ENCODE data around the gene ALKBH5. TPM values are rescaled to one million over a fixed set of nuclear protein-coding genes. Genes with fewer than 3 reads are reported as not detected.

The ALKBH5 gene
- polyA plus RNA-seq, 1 experiment = 97.5 TPM

- H3K4me3 ChIP-seq (ENCODE audit: low read depth, low read length) = no peak overlapping the region
- peaks cover 13% of the 10 kb centered on the region for H3K36me3 ChIP-seq (ENCODE audit: control insufficient read depth, insufficient read depth, low read length)
- POLR2A ChIA-PET = no interaction called here
- H3K27me3 ChIP-seq (ENCODE audit: control insufficient read depth, insufficient read depth, low read length) = no peaks in the 10 kb centered on the region
- DNase-seq (ENCODE audit: low read depth) = no peak
- no peak for TF ChIP-seq CTCF (IDR thresholded peaks at IDR 0.05; ENCODE audit: insufficient read depth, low read depth, low read length)
- CTCF ChIA-PET = interaction anchor here (4.3 kb wide), 1 partner anchor 17 kb away, joined by 20 read pairs; no protein-coding TSS in a partner anchor
Observed at GRCh38 chr17:18231164-18231563, 47.5 kb downstream of the ALKBH5 start.

- ChIA-PET CTCF (interaction anchor here (4.3 kb wide), 1 partner anchor 14 kb away, joined by 20 read pairs; no protein-coding TSS in a partner anchor), POLR2A (no interaction called here)
- Histone ChIP-seq H3K27me3 (ENCODE audit: control insufficient read depth, insufficient read depth, low read length) (no peaks in the 10 kb centered on the region), H3K4me3 (ENCODE audit: low read depth, low read length) (no peak overlapping the region), H3K36me3 (ENCODE audit: control insufficient read depth, insufficient read depth, low read length) (peaks cover 28% of the 10 kb centered on the region)
- no peak for DNase-seq (ENCODE audit: low read depth)
- TF ChIP-seq CTCF (IDR thresholded peaks at IDR 0.05; ENCODE audit: insufficient read depth, low read depth, low read length) = no peak
Observed at GRCh38 chr17:18233803-18234518, 50.3 kb downstream of the ALKBH5 start.

GRCh38 chr17:18234853-18235380 is 51.3 kb downstream of the ALKBH5 start:
- Histone ChIP-seq H3K4me3 (ENCODE audit: low read depth, low read length) (no peak overlapping the region), H3K27me3 (ENCODE audit: control insufficient read depth, insufficient read depth, low read length) (no peaks in the 10 kb centered on the region), H3K36me3 (ENCODE audit: control insufficient read depth, insufficient read depth, low read length) (peaks cover 29% of the 10 kb centered on the region)
- ChIA-PET POLR2A (no interaction called here), CTCF (interaction anchor here (1.1 kb wide), 1 partner anchor 33 kb away, joined by 3 read pairs; no protein-coding TSS in a partner anchor)
- no peak for DNase-seq (ENCODE audit: low read depth)
- no peak for TF ChIP-seq CTCF (IDR thresholded peaks at IDR 0.05; ENCODE audit: insufficient read depth, low read depth, low read length)

- no peak for DNase-seq (ENCODE audit: low read depth)
- Histone ChIP-seq H3K36me3 (ENCODE audit: control insufficient read depth, insufficient read depth, low read length) (peaks cover 35% of the 10 kb centered on the region), H3K4me3 (ENCODE audit: low read depth, low read length) (no peak overlapping the region), H3K27me3 (ENCODE audit: control insufficient read depth, insufficient read depth, low read length) (no peaks in the 10 kb centered on the region)
- ChIA-PET POLR2A (no interaction called here), CTCF (interaction anchor here (1.0 to 1.1 kb wide), 2 partner anchors 13 to 32 kb away, joined by 3 to 4 read pairs; no protein-coding TSS in a partner anchor)
- TF ChIP-seq CTCF (IDR thresholded peaks at IDR 0.05; ENCODE audit: insufficient read depth, low read depth, low read length) = no peak
Observed at GRCh38 chr17:18235743-18236256, 52.2 kb downstream of the ALKBH5 start.

GRCh38 chr17:18236494-18236893 is 52.9 kb downstream of the ALKBH5 start:
- Histone ChIP-seq H3K4me3 (ENCODE audit: low read depth, low read length) (no peak overlapping the region), H3K36me3 (ENCODE audit: control insufficient read depth, insufficient read depth, low read length) (peaks cover 40% of the 10 kb centered on the region), H3K27me3 (ENCODE audit: control insufficient read depth, insufficient read depth, low read length) (no peaks in the 10 kb centered on the region)
- no peak for DNase-seq (ENCODE audit: low read depth)
- no peak for TF ChIP-seq CTCF (IDR thresholded peaks at IDR 0.05; ENCODE audit: insufficient read depth, low read depth, low read length)
- POLR2A ChIA-PET = no interaction called here
- CTCF ChIA-PET = interaction anchor here (1.0 kb wide), 1 partner anchor 12 kb away, joined by 4 read pairs; no protein-coding TSS in a partner anchor

Data from BJ (cell line).